Skeletal muscle cell (primary cell): ENCODE data around the gene ELMO2.

Experiments
- DNase-seq: peaks from one replicate; pipeline ENCODE4 v3.0.0-alpha.2; 2010; ENCODE audit warnings: low read depth
- H3K4me3 ChIP-seq: 2 replicates; pipeline ENCODE4 v1.5.1; 2011; ENCODE audit warnings: low read depth, mild to moderate bottlenecking, control low read depth, low read length, moderate library complexity

Gene ELMO2

GRCh38 chr20:46406200-46406985, at the start of gene ELMO2:
Gene ELMO2 (minus strand): TSS chr20:46406615. CDS start chr20:46394482, 12,133 bp downstream.
- peak; percentile 88 for DNase-seq

GRCh38 chr20:46455729-46456128, 49.3 kb upstream of the ELMO2 start:
- DNase-seq = no peak
- H3K4me3 ChIP-seq = no peak overlapping the region

More at GRCh38 chr20:46406200-46406985, at the start of gene ELMO2:
- H3K4me3 ChIP-seq = peak within 1 kb of the TSS; percentile 82

- H3K4me3 ChIP-seq = no peak overlapping the region
- no peak for DNase-seq
These were observed 40.4 kb upstream of the ELMO2 start for GRCh38 chr20:46446851-46447250.

DNA sequence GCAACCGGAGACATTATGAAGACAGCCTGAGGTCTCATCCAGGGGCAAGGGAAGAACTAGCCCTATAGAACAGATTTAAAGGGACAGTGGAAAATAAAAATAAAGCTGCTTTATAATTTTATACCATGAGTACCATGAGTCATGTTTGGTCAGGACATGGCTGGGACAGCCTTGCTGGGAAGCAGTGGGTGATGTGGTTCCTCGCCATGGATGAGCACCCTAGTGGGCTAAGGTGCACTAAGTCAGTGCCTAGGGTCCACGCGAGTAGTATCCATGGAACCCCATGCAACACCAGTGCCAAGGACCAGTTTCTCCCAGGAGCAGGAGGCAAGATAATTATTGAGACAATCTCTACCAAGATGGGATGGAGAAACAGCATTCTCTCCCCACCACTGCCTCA, 33.4 kb upstream of the ELMO2 start:
- no peak overlapping the region for H3K4me3 ChIP-seq
- no peak for DNase-seq

DNA sequence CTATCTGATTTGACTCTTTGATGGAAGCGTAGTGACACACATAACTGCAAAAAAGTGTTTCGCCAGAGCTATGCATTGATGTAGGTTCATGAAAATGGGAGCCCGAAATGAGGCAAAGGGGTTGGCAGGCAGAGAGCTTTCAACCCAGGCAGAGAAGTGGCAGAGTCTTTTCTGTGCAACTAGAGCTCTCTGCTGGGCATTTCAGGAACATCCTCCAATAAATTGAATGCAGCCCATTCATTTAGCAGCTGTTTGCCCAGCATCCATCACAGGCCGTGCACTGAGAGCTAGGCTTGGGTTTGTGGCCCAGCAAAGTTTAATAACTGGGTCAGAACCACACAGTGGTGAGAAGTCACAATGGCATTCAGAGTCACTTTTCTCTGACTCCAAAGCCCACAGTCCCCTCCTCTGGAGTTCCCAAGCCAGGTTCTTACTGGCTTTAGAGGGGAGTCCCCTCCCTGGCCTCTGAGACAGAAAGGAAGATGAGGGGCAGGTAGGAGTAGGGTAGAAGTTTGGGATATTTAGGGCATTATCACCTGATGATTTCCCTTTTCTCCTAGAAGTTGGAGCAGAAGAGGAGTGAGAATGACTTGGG, 31.8 kb upstream of the ELMO2 start:
- DNase-seq = no peak
- no peak overlapping the region for H3K4me3 ChIP-seq

- no peak for DNase-seq
- H3K4me3 ChIP-seq = no peak overlapping the region
These were observed 28.7 kb upstream of the ELMO2 start for GRCh38 chr20:46435146-46435545.

DNA sequence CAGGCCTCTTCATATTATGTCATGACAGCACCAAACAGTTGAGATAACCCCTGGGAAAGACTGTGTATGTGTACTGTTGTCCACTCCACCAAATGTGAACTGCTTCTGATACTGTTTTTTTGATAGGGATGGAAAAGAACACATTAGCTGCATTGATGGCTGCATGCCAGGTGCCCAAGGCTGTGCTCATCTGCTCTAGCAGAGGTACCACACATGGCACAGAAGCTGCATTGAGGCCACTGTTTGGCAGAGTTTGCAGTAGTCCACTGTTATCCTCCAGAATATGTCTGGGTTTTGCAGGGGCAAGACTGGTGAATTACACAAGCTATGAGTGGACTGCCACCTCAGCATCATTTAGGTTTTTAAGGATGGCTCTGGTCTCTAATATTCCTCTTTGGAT, 28.2 kb upstream of the ELMO2 start:
- DNase-seq = no peak
- H3K4me3 ChIP-seq = no peak overlapping the region

DNA sequence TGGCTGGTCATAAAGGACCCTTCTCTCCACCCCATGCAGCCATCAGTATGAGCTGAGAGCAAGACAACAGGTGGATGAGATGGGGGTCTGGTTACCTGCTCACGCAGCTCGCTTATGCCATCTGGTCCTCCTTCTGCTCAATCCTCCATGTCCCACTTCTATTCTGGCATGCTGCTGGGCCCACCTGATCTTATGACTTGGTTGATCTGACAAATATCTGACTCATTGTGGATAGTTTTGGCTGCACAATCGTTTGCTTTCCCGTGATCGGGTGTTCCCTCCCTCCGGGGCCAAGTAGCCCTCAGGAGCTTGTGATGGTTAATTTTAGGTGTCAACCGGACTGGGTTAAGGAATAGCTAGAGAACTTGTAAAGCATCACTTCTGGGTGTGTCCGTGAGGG, 26.6 kb upstream of the ELMO2 start:
- H3K4me3 ChIP-seq = no peak overlapping the region
- no peak for DNase-seq

- no peak overlapping the region for H3K4me3 ChIP-seq
- DNase-seq = no peak
These were observed 24.7 kb upstream of the ELMO2 start for GRCh38 chr20:46430921-46431712.

DNA sequence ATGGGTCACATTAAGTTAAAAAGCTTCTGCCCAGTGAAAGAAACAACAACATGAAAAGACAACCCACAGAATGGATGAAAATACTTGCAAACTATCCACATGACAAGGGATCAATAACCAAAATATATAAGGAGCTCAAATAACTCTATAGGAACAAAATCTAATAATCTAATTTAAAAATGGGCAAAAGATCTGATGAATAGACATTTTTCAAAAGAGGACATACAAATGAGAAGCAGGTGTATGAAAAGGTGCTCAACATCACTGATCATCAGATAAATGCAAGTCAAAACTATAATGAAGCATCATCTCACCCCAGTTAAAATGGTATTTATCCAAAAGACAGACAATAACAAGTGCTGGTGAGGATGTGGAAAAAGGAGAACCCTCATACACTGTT, 21.0 kb upstream of the ELMO2 start:
- no peak overlapping the region for H3K4me3 ChIP-seq
- DNase-seq = no peak

- H3K4me3 ChIP-seq = no peak overlapping the region
- no peak for DNase-seq
These were observed 17.6 kb upstream of the ELMO2 start for GRCh38 chr20:46423882-46424482.

GRCh38 chr20:46423342-46423741, 16.9 kb upstream of the ELMO2 start:
- DNase-seq = no peak
- H3K4me3 ChIP-seq = no peak overlapping the region

DNA sequence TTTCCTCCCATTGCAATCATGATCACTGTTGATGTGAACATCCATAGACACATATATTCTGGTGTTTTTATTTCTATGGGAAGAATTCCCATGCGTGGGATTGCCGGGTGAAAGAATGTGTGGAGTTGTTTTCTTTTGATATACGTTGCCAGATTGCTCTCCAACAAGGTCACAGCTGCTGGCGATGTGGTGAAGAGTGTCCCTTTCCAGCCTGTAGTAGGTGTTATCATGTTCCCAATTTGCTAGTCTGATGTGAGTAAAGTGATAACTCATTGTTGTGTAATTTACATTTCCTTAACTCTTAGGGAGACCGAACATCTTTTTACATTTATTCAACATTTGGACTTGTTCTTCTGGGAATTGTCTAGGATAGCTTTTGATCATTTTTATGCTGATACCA, 14.5 kb upstream of the ELMO2 start:
- H3K4me3 ChIP-seq = no peak overlapping the region

DNA sequence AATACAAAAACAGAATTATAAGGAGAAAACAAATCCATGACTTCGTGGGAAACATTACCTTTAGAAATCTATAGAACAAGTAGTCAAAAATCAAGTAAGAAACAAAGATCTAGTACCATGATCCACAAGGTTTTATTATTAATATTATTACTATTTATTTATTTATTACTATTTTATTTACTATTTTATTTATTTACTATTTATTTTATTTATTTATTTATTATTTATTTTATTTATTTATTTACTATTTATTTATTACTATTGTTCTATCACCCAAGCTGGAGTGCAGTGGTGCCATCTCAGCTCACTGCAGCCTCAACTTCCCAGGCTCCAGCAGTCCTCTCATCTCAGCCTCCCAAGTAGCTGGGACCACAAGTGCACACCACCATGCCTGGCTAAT, 13.5 kb upstream of the ELMO2 start:
- H3K4me3 ChIP-seq = no peak overlapping the region
- DNase-seq = no peak

More for the DNA sequence above, 14.5 kb upstream of the ELMO2 start:
- DNase-seq = no peak

DNA sequence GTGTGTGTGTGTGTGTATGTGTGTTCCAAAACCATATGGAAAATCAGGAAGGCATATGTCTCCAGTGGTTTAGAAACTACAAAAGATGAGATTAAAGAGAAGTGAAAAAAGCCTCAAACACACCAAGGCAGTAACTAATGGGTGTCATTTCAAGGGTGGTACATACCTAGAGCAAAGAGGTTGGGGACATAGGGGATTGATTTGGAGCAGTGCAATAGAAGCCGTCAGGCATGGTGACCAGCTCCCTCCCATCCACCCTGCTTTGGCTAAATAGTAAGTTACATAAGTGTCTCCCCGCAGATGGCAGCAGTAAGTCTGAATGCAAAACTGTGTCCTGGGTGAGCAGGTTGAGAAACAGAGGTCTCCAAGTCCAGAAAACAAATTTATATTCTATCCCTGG, 10.4 kb upstream of the ELMO2 start:
- DNase-seq = no peak
- no peak overlapping the region for H3K4me3 ChIP-seq

DNA sequence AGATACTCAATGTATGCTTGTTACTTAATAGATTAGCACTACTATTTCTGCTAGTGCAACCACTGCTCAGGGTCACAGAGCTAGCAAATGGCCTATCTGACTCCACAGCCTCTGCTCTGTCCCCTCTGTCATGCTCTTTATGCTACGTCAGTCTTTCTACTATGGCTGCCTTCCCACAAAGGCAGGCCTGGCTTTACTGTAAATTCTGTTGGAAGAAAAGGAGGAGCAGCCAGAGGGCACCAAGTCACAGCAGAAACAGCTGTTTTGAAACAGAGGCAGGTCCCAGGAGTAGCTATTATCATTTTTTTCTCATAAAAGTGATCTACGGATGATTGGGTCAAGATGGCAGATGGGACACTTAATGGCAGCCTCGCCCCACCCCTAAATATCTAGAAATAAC, 10.0 kb upstream of the ELMO2 start:
- H3K4me3 ChIP-seq = no peak overlapping the region
- DNase-seq = no peak

DNA sequence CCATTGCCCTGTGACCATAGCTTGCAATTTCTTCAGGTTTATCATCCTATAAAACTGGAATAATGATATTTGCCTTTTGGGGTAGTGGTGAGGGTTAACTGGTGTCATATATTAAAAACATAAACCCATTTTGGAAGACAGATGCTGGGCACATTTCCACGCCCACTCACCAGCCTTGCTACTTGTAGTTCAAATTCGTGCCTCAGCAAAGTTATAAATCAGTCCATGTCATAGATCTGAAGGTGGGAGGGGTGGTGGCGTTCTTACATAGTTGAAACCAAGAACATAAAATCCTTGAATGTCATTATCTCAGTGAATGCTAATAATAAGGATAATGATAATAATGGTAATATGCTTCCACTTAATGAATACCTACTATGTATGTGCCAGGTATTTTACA, 9.4 kb upstream of the ELMO2 start:
- H3K4me3 ChIP-seq = no peak overlapping the region
- no peak for DNase-seq

DNA sequence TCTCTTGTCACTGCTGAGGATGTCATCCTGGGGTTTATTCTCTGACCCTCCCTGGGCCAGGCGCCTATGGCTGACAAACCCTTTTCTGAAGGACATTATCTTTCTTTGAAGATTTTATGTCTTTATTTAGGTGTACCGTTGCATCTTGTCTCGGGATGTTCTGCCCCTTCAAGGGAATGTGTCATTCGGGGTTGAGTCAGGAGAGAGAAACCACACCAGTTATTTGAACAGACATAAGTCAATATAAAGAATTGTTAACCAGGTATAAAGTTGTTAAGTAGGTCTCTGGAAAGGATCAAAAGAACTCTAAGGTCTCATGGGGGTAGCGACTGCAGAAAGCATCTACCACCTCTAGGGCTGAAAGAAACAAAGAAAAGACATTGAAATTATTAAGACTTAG, 8.2 kb upstream of the ELMO2 start:
- H3K4me3 ChIP-seq = no peak overlapping the region
- no peak for DNase-seq

DNA sequence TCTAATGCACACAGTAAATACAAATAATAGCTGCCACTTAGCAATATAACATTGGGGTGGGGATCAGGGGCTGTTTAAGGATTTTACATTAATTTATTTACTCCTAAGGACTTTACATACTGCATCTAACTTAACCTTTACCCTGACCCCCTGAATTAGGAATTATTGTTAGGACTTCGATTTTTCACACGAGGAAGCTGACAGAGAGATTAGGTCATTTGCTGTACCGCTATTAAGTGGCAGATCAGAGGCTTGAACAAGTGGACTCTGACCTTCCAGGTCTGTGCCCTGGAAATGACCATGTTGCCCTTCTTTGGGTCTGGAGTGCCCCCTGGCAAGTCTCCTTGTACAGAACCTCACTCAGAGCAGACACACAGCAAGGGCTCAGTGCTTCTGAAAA, 5.2 kb upstream of the ELMO2 start:
- H3K4me3 ChIP-seq = no peak overlapping the region
- no peak for DNase-seq

DNA sequence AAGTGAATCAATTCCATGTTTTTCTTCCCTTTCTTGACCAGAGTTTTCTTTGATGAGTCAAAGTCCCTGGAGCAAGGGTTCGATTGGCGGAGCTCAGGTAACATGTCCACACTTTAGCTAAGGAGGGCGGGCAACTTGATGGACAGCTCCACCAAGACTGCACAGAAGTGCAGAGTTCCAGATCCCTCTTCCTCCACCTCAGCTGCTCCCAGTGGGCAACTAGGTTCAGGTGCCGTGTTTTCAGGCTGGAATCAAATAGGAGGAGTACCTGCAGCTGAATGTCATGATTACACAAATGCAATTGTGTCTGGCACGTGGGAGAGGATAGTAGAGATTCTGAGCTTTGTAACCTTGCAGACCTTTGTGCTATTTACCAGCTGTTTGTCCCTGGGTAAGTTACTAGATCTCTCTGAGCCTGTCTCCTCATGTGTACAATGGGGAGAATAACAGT, 1.9 kb upstream of the ELMO2 start:
- no peak overlapping the region for H3K4me3 ChIP-seq
- DNase-seq = no peak
